CMK (cell line): ENCODE measurements around the gene USP49.

Experiments used
- DNase-seq: peaks from one replicate; pipeline ENCODE4 v3.0.0-alpha.2; 2010; ENCODE audit warnings: low read depth

Gene USP49

DNA sequence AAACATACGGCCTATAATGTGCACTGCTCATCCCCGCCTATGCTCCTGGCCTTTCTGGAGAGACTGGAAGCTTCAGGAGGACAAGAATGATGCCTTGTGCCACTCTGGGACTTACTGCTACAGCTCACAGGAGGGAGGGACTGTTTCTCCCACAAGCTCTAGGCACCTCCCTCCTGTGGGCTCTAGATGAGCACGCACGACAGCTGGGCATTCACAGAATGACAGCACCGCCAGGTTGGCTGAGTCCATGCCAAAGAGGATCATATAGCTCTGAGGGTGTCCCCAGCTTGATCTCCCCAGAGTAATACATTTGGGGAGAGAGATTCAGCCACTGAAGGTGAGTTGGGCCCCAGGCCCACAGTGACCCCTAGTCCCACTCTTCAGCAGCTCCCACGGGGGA is 137.9 kb downstream of the USP49 start:
- DNase-seq = no peak

GRCh38 chr6:41756354-41756753 is 138.8 kb downstream of the USP49 start:
- DNase-seq = no peak

- DNase-seq = no peak
Measured at GRCh38 chr6:41755895-41756294, 139.3 kb downstream of the USP49 start.

DNA sequence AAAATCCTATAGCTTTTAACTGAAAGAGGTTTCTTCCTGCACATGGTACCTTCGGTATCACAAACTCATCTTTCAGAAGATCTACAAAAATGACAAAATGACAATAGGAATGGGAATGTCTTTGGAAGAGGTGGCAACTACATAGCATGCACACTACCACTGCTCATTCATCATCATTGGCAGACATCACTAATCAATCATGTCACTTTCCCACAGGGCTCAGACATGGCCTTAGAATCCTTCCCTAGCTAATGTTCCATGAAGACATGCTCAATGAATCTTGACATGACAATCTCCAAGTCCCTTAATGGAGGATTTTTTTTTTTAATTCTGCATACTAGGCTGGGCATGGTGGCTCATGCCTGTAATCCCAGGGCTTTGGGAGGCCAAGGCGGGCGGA is 144.8 kb downstream of the USP49 start:
- no peak for DNase-seq

DNA sequence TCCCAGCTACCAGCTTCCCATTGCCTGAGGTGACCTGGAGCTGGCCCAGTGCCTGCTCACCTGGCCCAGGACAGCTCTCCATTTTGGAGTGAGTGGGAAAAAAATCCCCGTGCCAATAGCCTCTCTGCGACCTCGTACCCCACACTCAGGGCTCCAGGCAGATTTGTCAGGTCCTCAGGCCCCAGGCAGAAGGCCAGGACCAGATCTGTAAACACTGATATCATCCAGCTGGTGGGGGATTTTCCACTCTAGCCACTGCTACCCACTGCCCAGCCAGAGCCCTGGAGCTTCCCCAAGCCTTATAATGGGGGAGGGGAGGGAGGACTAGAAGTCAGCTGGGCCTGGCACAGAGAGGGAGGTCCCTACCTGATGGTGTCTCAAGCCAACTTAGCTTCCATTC is 146.6 kb downstream of the USP49 start:
- DNase-seq = no peak

DNA sequence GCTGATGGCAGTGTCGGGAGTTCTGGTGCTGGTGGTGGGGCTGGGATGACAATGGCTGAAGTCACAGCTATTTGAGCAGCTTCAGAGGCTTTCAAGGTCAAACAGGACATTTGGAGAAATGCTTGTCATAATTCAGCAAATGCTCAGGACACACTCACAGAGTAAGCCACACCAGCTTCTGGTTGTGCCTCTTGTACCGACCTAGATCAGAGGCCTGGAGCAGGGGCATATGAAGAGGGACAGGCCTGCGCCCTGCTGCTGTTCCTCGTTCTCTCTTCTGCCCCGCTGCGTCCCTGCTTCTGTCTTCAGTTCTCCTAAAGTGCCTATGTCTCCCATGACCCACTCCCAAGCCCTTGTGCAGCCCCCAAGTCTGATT is 147.1 kb downstream of the USP49 start:
- DNase-seq = no peak

DNA sequence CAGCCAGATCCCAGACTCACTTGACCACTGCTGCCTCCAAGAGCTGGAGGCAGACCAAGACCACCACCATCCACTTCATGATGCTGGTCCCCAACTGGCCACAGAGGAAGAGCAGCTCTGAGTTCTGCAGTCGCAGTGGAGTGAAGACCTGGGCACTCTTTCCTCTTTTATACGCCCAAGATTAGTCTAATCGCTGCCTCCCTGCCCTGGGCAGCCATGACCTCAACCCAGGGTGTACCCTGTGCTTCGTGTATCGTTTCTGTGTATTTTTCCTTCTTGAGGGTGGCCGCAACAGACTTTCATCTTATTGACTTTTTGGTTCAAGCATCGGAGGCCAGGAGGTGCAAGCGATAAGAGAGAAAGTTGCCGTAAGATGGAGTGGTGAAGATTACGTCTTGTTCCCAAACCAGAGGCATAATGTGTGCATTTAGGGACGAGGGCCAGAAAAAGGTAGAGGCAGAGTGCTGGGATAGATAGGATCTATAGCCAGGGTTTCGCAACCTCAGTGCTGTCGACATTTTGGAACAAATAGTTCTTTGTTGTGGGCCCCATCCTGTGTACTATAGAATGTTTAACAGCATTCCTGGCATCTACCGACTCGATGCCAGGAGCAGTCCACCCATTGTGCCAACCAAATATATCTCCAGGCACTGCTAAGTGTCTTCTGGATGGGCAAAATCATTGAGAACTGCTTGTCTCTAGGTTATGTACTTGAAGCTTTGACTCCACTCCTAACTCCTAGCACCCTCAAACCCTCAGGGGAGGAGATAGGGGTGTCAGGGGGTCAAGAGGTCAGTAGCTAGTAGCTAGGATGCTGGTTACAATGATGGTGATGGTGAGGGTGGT is 147.7 kb downstream of the USP49 start, which contains the start of gene PGC:
Gene PGC (minus strand): TSS at position 142 of the 846 bp plus-strand sequence. CDS start 63 bp downstream, at position 79.
- DNase-seq = no peak

GRCh38 chr6:41746107-41746506 is 149.1 kb downstream of the USP49 start:
- DNase-seq = no peak

DNA sequence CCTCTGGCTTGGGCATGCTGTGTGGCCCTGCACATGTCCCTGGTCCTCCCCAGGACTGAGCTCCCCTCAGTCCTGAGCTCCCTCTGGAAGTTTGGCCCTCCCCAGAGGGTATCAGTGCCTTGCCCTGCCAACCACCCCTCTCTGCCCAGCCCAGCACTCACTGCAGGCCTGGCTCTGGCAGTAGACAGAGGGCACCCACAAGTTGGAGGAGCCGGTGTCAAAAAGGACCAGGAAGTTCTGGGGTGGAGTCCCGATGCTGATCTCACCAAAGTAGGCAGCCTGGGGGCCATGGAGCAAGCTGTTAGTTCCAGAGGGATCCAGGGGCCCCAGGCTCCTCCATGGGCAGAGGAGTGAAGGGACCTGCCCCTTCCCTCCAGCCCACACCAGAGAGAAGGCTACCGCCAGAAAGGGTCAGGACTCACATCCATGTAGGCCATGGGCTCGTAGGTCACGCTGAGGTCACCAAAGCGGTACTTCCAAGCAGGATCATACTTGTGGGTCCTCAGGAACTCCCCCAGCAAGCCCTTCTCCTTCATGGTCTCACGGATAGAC is 150.9 kb downstream of the USP49 start:
- DNase-seq = no peak

DNA sequence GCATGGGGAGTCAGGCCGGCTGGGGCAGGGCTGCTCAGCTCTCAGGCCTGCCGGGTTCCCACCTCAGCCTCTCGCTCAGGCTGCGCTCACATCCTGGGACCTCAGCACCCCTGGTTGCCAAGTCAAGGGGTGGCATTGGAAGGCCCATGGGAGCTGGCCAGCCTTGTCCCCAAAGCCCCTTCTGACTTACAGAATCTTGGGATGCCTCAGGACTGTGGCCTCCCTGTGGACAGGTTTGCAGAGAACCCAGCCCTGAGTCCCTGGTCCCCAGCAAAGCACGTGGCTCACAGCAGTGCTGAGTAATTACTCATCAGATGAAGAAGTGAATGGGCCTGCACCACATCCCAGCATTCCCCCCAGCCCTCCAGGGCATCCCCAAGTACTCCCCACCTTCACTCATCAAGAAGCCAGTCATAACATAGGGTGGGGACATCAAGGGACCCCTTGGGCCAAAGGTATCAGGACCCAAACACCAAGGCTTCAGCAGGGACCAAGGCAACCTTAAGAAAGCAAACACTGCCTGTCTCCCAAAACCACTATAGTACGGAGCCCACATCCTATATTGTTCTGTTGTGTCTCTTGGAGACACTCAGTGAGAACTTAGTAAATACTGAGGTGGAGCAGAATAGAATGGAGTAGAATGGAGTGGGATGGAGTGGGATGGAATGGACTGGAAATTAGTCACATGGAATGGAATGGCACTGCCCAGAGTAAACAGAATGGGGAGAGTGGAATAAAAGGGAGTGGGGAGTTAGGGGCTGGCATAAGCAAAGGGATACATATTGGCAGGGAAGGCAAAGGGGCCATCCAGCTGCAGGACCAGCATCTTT is 151.6 kb downstream of the USP49 start:
- DNase-seq = no peak

GRCh38 chr6:41741625-41742490 is 153.3 kb downstream of the USP49 start:
- DNase-seq = no peak

GRCh38 chr6:41740366-41741162 is 154.6 kb downstream of the USP49 start:
- no peak for DNase-seq
